HepG2 (cell line): ENCODE results near the gene TJP2. TPM values are rescaled to one million over a fixed set of nuclear protein-coding genes. Genes with fewer than 3 reads are reported as not detected.
A peak's percentile ranks its signal among the peaks of the same experiment; 100 is the strongest.

Source experiments
- ARHGAP35 ChIP-seq: sonication (generic); formaldehyde crosslinking; IDR thresholded peaks from 2 replicates; pipeline ENCODE4 v1.9.0; 2022; ENCODE audit warnings: mild to moderate bottlenecking, inconsistent platforms, moderate library complexity, missing genetic modification reagents, borderline replicate concordance
- CEBPB ChIP-seq: IDR thresholded peaks from 2 replicates; pipeline ENCODE4 v1.6.1; 2011; ENCODE audit warnings: low read depth, low read length, improper control_type of control experiment, borderline replicate concordance
- FOXK2 ChIP-seq: fragments of 450-650 bp; IDR thresholded peaks from 2 replicates; pipeline ENCODE4 v1.6.1; 2016
- GABPA ChIP-seq, 2 experiments: IDR thresholded peaks; 2 replicates each; pipeline ENCODE4 v1.6.1; 2011 to 2016; ENCODE audit warnings: low read depth in 2 of 2, low read length in 1 of 2, missing biosample characterization in 1 of 2, missing genetic modification characterization in 1 of 2
- HMG20A ChIP-seq: IDR thresholded peaks from 2 replicates; pipeline ENCODE4 v1.6.1; 2016; ENCODE audit warnings: borderline replicate concordance
- HNF4A ChIP-seq: sonication (generic); formaldehyde crosslinking; IDR thresholded peaks from 2 replicates; pipeline ENCODE4 v1.4.0; 2020; ENCODE audit warnings: missing genetic modification reagents
- KDM4B ChIP-seq: sonication (generic); formaldehyde crosslinking; IDR thresholded peaks from 2 replicates; pipeline ENCODE4 v1.4.0; 2020; ENCODE audit warnings: missing genetic modification reagents
- MEF2D ChIP-seq: sonication (generic); formaldehyde crosslinking; IDR thresholded peaks from 2 replicates; pipeline ENCODE4 v1.5.1; 2020; ENCODE audit warnings: mild to moderate bottlenecking, missing genetic modification reagents
- MYC ChIP-seq: sonication (generic); formaldehyde crosslinking; IDR thresholded peaks from 2 replicates; pipeline ENCODE4 v1.9.0; 2021; ENCODE audit warnings: missing genetic modification reagents, borderline replicate concordance
- NFATC3 ChIP-seq: sonication (generic); formaldehyde crosslinking; IDR thresholded peaks from 2 replicates; pipeline ENCODE4 v1.5.1; 2020; ENCODE audit warnings: mild to moderate bottlenecking, missing genetic modification reagents
- PRPF4 ChIP-seq: fragments of 200-400 bp; formaldehyde crosslinking; IDR thresholded peaks from 2 replicates; pipeline ENCODE4 v1.6.1; 2016; ENCODE audit warnings: low read length, low read depth; ENCODE audit not compliant: poor library complexity, severe bottlenecking
- SALL2 ChIP-seq: sonication (generic); formaldehyde crosslinking; IDR thresholded peaks from 2 replicates; pipeline ENCODE4 v1.8.1; 2023; ENCODE audit warnings: mild to moderate bottlenecking, missing genetic modification reagents, inconsistent platforms
- SOX6 ChIP-seq, 2 experiments: fragments of 450-650 bp in 1 of 2; sonication (generic) in 1 of 2; formaldehyde crosslinking in 1 of 2; IDR thresholded peaks; 2 replicates each; pipeline versions ENCODE4 v1.4.0 to v1.6.1; 2017 to 2020; ENCODE audit warnings: antibody characterized with exemption in 1 of 2, mild to moderate bottlenecking in 1 of 2, missing genetic modification reagents in 1 of 2
- SRF ChIP-seq: IDR thresholded peaks from 2 replicates; pipeline ENCODE4 v1.6.1; 2011; ENCODE audit warnings: mild to moderate bottlenecking, low read depth, low read length, moderate library complexity
- STAT5B ChIP-seq: sonication (generic); formaldehyde crosslinking; IDR thresholded peaks from 2 replicates; pipeline ENCODE4 v1.4.0; 2020; ENCODE audit warnings: missing genetic modification reagents
- ZFP36 ChIP-seq: fragments of 150-350 bp; IDR thresholded peaks from 2 replicates; pipeline ENCODE4 v1.6.1; 2018; ENCODE audit warnings: borderline replicate concordance, low read length, low read depth; ENCODE audit not compliant: partially characterized antibody
- ZFP41 ChIP-seq: sonication (generic); formaldehyde crosslinking; IDR thresholded peaks from 2 replicates; pipeline ENCODE4 v1.4.0; 2020; ENCODE audit warnings: mild to moderate bottlenecking, missing genetic modification reagents, borderline replicate concordance
- ZNF318 ChIP-seq: sonication (generic); formaldehyde crosslinking; IDR thresholded peaks from 2 replicates; pipeline ENCODE4 v1.4.0; 2020; ENCODE audit warnings: mild to moderate bottlenecking, missing genetic modification reagents
- ZNF558 ChIP-seq: sonication (generic); formaldehyde crosslinking; IDR thresholded peaks from 2 replicates; pipeline ENCODE4 v1.9.0; 2022; ENCODE audit warnings: mild to moderate bottlenecking, missing genetic modification reagents, borderline replicate concordance
- ZNF597 ChIP-seq: sonication (generic); formaldehyde crosslinking; IDR thresholded peaks from 2 replicates; pipeline ENCODE4 v1.5.0; 2020; ENCODE audit warnings: missing genetic modification reagents
- ZNF619 ChIP-seq: sonication (generic); formaldehyde crosslinking; IDR thresholded peaks from 2 replicates; pipeline ENCODE4 v1.4.0; 2020; ENCODE audit warnings: mild to moderate bottlenecking, missing genetic modification reagents
- ZNF746 ChIP-seq: sonication (generic); formaldehyde crosslinking; IDR thresholded peaks from 2 replicates; pipeline ENCODE4 v1.8.0; 2022; ENCODE audit warnings: mild to moderate bottlenecking, missing genetic modification reagents
- ZNF788 ChIP-seq: sonication (generic); formaldehyde crosslinking; IDR thresholded peaks from 2 replicates; pipeline ENCODE4 v1.5.0; 2020; ENCODE audit warnings: mild to moderate bottlenecking, missing genetic modification reagents, borderline replicate concordance
- polyA plus RNA-seq, 8 experiments: library from polyadenylated mRNA; depleted of rRNA in 3 of 8; stranded (reverse) in 7 of 8; unstranded in 1 of 8; fragments of >200 nt; fragmentation: Illumina TruSeq in 4 of 8; extraction: Trizol in 4 of 8; gene quantifications; 2 replicates each; pipeline versions ENCODE4 v1.2.1 to v1.2.3, GENCODE V29; 2011 to 2016; ENCODE audit warnings: low read depth in 4 of 8, missing spikeins in 1 of 8, mixed read lengths in 1 of 8; ENCODE audit not compliant: insufficient read depth in 1 of 8
- total RNA-seq, 5 experiments: library from RNA; depleted of rRNA; stranded (reverse); fragments of >200 nt; fragmentation: Illumina TruSeq; extraction: Trizol; gene quantifications; 2 replicates each; pipeline ENCODE4 v1.2.3, GENCODE V29; 2016; ENCODE audit warnings: low read depth in 1 of 5

The TJP2 gene
- total and polyA plus RNA-seq, 2 of the 13 experiments (the other 11 are each of a cell fraction or from before 2014, with no cell fraction given), result 109 to 110 TPM

- TF ChIP-seq SALL2 (CRISPR knock-in tag) (no peak), ZNF318 (CRISPR knock-in tag) (no peak), KDM4B (CRISPR knock-in tag) (no peak), GABPA (IDR thresholded peaks at IDR 0.05; ENCODE audit: low read depth, low read length) (no peak), GABPA (CRISPR knock-in tag; IDR thresholded peaks at IDR 0.05; ENCODE audit: low read depth) (0 out of 2 replicates have a peak, but pooled peaks have one; percentile 22), ZNF597 (CRISPR knock-in tag) (no peak), ZFP36 (no peak), MEF2D (CRISPR knock-in tag) (0 out of 2 replicates have a peak, but pooled peaks have one; percentile 34), PRPF4 (no peak), FOXK2 (no peak), ZFP41 (CRISPR knock-in tag) (no peak), SRF (peak; percentile 47; the same call in 1 of the 2 replicates), STAT5B (CRISPR knock-in tag) (no peak), ARHGAP35 (CRISPR knock-in tag) (no peak), CEBPB (peak; percentile 94), ZNF558 (CRISPR knock-in tag) (no peak), ZNF619 (no peak), MYC (no peak), HNF4A (CRISPR knock-in tag) (peak; percentile 62; the same call in 1 of the 2 replicates), ZNF788 (CRISPR knock-in tag) (no peak), ZNF746 (CRISPR knock-in tag) (no peak), HMG20A (CRISPR knock-in tag) (0 out of 2 replicates have a peak, but pooled peaks have one; percentile 14), SOX6 (IDR thresholded peaks at IDR 0.05) (no peak), SOX6 (CRISPR knock-in tag; IDR thresholded peaks at IDR 0.05) (0 out of 2 replicates have a peak, but pooled peaks have one; percentile 34), NFATC3 (no peak)
These were observed 42.4 kb upstream of the TJP2 start (continued) for GRCh38 chr9:69131682-69132081.
